Amniotic epithelial cell (primary cell): ENCODE data around the gene NEDD4L.

Experiments used
- DNase-seq: peaks from one replicate; pipeline ENCODE4 v3.0.0-alpha.2; 2010; ENCODE audit warnings: low read depth

The NEDD4L gene

GRCh38 chr18:58398648-58399398 is 354.8 kb downstream of the NEDD4L start:
- no peak for DNase-seq

GRCh38 chr18:58400331-58400870 is 356.4 kb downstream of the NEDD4L start:
- DNase-seq: no peak

GRCh38 chr18:58401191-58401590 is 357.2 kb downstream of the NEDD4L start:
- DNase-seq: no peak

GRCh38 chr18:58402247-58402646 is 358.2 kb downstream of the NEDD4L start:
- DNase-seq: no peak

- DNase-seq: no peak
Measured at GRCh38 chr18:58402951-58403702, 359.1 kb downstream of the NEDD4L start.

GRCh38 chr18:58403799-58404455 is 359.9 kb downstream of the NEDD4L start:
- DNase-seq: no peak

GRCh38 chr18:58405107-58405898 is 361.3 kb downstream of the NEDD4L start:
- no peak for DNase-seq

- no peak for DNase-seq
Measured at GRCh38 chr18:58407263-58407648, 363.2 kb downstream of the NEDD4L start.

- DNase-seq: no peak
Measured at GRCh38 chr18:58407649-58408407, 363.8 kb downstream of the NEDD4L start.

GRCh38 chr18:58408665-58409064 is 364.6 kb downstream of the NEDD4L start:
- DNase-seq: no peak

- DNase-seq: no peak
Measured at GRCh38 chr18:58409802-58410445, 365.9 kb downstream of the NEDD4L start.

- no peak for DNase-seq
Measured at GRCh38 chr18:58411323-58411722, 367.3 kb downstream of the NEDD4L start.

- no peak for DNase-seq
Measured at GRCh38 chr18:58412844-58413666, 369.0 kb downstream of the NEDD4L start.

GRCh38 chr18:58413667-58414628 is 369.9 kb downstream of the NEDD4L start:
- no peak for DNase-seq

- no peak for DNase-seq
Measured at GRCh38 chr18:58416014-58416703, 372.1 kb downstream of the NEDD4L start.

- peak; percentile 60 for DNase-seq
Measured at GRCh38 chr18:58416704-58417683, 373.0 kb downstream of the NEDD4L start.

GRCh38 chr18:58417752-58418151 is 373.7 kb downstream of the NEDD4L start:
- peak; percentile 53 for DNase-seq
